Ovary (tissue), 3 donors: ENCODE measurements around the gene NAB2.

ENCODE experiments used
- CTCF ChIP-seq, 3 donors: fragments of 450-650 bp in 2 of 3; fragments of 200-600 bp in 1 of 3; IDR thresholded peaks; one replicate each; pipeline versions ENCODE4 v1.5.1 to v1.8.0; 2016 to 2022; ENCODE audit warnings: antibody characterized with exemption in 3 of 3, mild to moderate bottlenecking in 1 of 3
- POLR2A ChIP-seq: fragments of 450-650 bp; IDR thresholded peaks from one replicate; pipeline ENCODE4 v1.6.1; 2017; ENCODE audit warnings: antibody characterized with exemption, mild to moderate bottlenecking, moderate library complexity
- donor health status: DM: no; HTN: no; CAD: no.

- TF ChIP-seq CTCF (IDR thresholded peaks at IDR 0.05): no peak
- no peak for TF ChIP-seq POLR2A
Observed at GRCh38 chr12:57131896-57132744, 43.2 kb downstream of the NAB2 start.
